GM19043 (cell line): ENCODE measurements around the gene ZDHHC8.

ENCODE experiments used
- ATAC-seq: cut with Tn5 transposase; IDR thresholded peaks from one replicate; pipeline ENCODE4 v1.9.1; 2021; ENCODE audit warnings: low read depth; ENCODE audit not compliant: unreplicated experiment

ZDHHC8 gene

DNA sequence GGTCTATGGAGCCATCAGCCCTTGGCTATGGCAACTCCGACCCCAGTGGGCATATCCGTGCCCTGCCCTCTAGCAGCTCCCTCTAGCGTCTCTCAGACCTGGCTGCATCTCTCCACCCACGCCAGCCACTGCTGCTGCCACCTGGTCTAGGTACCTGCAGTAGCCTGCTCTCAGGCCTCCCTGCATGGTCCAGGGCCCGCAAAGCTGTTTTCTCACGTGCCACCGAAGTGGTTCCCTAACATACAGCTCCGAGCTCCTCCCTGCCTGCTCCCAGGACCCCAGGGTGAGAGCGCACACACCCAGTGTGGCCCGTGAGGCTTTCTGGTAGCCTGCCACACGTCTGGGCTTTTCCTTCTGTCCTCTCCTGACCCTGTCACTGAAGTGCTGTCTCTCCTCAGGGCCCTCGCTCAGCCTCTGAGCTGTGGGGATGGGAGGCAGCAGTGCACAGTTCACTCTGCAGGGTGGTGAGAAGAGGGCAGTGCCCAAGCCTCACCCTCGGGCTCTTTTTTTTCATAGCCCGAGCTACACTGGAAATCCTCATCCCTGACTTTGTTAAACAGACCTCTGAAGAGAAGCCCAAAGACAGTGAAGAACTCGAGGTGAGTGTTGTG is 37.3 kb upstream of the ZDHHC8 start:
- ATAC-seq, result no peak

DNA sequence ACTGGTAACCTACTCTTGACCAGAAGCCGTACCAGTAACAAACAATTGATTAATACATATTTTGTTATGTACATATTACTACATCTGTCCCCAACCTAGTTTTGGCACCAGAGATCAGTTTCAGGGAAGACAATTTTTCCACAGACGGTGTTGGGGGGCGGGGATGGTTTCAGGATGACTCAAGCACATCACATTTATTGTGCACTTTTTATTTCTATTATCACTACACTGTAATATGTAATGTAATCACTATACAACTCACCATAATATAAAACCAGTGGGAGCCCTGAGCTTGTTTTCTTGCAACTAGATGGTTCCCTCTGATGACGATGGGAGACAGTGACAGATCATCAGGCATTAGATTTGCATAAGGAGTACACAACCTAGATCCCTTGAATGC is 36.1 kb upstream of the ZDHHC8 start:
- no peak for ATAC-seq

DNA sequence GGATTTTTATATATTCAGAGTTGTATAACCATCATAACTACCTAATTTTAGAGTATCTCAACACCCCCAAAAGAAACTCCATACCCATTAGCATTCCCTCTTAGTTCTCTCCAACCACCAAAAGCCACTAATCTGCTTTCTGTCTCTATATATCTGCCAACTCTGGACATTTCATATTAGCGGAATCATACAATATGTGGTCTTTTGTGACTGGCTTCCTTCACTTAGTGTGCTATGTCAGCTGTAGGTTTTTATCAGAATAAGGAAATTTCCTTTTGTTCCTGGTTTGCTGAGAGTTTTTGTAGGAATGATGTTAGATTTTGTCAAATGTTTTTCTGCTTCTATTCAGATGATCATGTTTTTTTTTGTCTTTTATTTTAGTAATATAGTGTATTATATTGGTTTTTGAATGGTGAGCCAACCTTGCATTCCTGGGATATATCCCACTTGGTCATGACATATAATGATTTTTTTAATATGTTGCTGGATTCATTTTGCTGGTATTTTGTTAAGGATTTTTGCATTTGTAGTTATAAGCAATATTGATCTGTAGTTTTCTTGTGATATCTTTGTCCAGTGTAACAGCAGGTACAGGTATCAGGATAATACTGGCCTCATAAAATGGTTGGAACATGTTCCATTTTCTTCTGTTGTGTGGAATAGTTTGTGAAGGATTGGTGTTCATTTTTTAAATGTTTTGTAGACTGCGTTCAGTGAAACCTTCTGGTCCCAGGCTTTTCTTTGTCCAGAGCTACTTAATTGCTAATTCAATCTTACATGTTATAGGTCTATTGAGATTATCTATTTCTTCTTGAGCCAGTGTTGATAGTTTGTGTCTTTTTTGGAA is 34.8 kb upstream of the ZDHHC8 start:
- ATAC-seq, result no peak

DNA sequence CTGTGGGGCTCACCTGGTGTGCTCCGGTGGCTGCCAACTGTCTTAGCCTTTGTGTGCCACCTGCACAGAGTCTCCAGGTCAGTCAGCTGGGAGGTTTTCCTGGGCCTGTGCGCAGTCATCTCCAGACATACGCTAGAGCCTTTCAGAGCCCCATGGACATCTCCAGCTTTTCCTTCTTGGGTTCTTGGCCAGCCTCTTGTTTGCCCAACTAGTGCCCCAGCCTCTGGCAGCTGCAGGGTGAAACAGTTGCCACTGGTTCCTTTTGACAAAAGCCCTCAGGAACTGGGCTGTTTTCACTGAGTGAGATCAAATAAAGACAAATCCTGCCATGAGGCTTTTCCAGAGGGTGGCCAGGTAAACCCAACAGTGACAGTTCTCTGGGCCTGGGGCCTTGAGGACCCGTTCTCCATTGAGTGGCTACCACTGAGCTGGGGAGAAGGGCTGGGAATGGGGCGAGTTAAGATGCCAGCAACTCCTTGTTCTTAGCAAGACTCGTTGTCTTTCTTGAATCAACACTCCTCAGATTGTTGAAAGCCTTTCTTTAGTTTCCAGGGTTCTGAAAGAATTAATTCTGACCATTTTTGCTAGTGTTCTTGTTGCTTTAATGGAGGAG is 32.4 kb upstream of the ZDHHC8 start:
- ATAC-seq, result no peak

DNA sequence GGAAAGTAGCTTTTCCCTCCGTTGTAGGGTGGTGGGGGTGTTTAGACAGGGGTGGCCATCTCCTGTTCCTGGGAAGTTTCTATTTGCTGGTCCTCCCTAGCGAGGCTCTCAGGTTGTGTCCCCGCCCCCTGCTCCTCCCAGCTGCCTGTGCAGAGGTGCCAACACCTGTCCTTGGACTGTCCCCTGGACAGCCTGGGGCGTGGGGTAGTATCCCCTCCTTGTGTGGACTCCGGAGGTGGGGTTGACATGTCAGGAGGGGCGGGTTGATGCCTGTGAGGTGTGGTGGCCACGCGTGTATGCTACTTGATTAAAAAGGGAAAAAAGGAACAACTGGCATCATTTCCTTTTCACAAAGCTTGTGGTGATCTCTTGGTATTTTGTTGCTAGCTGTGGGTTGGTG is 30.0 kb upstream of the ZDHHC8 start:
- no peak for ATAC-seq

DNA sequence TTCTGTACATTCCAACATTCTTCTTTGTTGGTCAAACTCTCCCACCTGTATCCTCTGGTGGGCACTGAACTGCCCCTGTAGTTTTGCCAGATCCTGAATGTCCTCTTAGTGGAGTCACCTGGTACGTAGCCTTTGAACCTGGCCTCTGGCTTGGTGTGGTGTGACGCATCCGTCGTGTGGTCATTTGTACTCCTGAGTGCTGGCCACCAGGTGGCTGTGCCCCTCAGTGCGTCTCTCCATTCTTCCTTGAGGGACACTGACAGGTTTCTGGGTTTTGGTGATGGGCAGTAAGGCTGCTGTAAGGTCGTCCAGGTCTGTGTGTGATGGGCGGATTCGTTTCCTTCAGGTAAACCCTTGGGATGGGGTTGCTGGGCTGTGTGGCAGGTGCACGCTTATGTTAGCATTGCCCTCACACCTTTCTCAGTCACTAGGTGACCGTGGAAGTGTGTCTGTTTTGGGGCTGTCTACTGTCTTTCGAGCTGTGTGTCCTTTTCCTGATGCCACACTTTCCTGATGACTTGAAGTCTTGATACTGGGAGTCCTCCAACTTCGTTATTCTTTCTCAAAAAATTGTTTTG is 29.3 kb upstream of the ZDHHC8 start:
- no peak for ATAC-seq

DNA sequence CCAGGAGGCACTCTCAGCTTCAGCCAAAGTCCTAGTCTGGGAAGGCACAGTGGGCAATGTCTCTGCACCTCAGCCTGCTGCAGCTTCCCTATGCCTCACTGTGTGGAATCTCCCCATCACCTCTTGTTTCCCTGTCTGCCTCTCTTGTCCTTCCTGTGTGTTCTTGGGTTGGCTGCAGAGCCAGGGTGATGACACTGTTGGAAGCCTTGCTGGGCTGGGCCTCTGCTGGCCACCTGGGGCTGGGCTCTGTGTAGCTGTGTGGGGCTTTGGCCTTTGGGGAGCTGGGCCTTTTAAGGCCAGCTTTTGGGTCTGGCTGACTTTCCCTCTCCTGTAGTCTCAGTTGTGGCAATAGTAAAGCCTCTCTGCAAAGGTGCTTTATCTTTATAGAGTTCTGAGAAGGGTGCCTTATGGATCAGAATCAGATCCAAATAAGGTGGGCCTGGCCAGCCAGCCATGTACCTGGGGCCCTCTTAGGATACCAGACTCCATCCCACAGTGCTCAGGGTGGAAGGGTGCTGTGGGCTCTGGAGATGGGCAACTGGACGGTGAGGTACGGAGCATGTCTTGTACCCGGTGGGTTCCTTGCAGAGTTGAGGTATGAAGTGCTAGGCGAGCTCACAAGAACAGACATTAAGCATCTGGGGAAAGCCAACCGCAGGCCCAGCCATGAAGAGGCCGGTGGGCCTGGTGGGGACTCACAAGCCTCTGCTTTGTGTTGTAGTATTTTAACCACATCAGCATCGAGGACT is 26.0 kb upstream of the ZDHHC8 start:
- no peak for ATAC-seq

DNA sequence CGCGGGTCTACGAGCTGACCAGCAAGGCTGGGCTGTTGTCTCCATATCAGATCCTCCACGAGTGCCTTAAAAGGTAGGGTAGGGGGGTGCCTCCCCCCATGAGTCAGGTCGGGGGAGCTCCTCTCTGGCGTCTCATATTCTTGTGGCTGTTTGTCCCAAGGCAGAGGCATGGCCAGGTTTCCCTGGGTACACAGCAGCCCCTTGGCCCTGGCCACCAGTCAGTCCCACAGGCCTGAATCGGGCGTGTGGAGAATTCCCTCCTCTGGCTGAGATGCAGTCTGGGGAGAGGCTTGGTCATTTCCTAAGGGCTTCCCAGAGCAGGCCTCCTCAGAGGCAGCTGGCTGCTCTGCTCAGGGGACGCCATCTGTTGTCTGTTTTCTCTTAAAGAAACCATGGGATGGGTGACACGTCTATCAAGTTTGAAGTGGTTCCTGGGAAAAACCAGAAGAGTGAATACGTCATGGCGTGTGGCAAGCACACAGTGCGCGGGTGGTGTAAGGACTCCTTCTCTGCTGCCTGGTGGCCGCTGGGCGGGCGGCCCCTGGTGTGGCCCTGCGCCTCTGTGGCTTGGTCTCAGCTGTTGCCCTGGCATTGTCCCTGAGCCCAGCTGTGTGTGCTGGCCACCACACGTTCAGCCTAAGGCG is 25.3 kb upstream of the ZDHHC8 start:
- ATAC-seq, result no peak

DNA sequence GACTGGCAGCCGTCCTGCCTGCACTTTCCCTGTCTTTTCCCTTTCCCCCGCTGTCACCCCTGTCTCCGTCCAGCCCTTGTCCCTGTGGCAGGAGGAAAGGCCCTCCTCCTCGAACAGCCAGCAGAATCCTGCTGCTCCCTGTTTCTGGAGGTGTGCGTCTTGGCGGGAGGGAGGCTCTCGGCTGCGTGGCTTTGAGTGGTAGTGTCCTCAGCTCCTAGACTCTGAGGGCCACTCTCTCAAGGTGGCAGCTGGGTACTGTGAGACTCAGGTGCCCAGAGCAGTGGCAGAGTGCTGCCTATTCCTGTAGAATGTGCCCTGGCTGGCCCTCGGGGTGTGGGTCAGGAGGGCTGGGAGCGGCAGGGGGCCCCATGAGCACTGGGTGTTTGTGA is 24.8 kb upstream of the ZDHHC8 start:
- ATAC-seq, result no peak

DNA sequence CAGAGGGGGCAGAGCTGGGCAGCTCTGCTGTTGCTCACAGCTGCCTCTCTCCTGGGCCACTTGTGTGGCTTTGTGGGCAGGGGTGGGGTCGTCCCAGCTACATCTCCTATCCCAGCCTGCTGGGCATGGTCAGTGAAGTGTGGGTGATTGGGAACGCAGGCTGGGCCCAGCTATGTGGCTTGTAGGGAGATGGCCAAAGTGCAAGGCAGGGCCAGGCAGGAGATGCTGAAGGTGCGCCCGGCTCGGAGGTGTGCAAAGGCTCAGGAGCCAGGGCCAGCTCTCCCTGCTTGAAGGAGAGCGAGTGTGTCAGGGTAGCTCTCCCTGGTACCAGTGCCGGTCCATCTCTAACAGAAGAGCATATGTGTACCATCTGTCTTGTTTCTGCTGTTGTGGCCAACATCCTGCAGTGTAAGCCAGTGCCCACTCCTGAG is 24.1 kb upstream of the ZDHHC8 start:
- ATAC-seq, result no peak

DNA sequence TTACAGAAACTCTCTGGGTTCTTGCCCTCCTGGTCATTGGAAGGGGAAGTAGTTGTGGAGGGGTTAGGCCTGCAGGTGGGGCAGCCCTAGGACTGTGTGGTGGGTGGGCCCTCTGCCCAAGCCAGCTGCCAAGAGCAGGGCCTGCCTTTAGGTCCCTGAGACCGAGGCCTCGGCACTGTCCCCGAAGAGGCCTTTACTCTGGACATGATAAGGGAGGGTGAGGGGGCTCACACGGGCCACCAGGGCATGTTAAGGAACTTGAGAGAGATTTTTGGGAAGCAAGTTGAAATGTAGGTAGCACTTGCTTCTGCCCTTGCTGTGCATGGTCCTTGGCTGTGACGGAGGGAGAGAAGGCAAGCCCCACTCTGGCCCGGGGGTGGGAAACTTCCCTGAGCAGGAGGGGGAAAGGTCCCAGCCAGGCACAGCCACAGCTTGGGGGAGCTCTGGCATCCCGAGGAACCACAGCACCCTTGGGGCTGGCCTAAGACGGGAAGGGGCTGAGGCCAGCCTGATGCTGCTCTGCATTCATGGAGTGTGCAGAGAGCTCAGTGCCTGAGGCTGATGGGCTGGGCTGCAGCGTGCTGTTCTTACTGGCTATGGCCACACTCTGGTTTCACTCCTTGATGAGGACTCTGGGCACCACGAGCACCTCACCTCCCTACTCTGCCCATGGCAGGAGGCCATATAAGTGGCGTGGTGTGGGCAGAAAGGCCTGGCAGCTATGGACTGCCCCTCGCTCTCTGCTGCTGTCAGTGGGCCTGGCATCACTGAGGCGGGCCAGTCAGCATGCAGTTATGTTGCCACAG is 23.4 kb upstream of the ZDHHC8 start:
- ATAC-seq, result no peak

DNA sequence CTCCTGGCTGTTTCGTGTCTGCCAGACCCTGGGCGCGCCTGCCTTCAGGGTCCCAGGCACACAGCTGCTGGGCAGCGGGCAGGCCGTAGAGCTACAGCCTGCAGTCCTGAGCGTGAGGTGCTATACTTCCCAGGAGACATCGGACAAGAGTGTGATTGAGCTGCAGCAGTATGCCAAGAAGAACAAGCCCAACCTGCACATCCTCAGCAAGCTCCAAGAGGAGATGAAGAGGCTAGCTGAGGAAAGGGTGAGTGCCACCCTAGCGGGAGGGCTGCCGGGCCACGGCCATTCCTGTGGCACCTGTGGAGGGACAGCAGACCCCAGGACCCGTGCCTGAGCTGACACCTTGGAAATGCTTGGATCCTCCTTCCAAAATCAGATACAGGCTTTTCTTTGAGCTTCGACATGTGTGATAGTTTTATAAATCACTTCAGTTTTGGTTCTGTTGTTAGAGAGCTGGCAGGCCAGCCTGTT is 22.8 kb upstream of the ZDHHC8 start:
- no peak for ATAC-seq

DNA sequence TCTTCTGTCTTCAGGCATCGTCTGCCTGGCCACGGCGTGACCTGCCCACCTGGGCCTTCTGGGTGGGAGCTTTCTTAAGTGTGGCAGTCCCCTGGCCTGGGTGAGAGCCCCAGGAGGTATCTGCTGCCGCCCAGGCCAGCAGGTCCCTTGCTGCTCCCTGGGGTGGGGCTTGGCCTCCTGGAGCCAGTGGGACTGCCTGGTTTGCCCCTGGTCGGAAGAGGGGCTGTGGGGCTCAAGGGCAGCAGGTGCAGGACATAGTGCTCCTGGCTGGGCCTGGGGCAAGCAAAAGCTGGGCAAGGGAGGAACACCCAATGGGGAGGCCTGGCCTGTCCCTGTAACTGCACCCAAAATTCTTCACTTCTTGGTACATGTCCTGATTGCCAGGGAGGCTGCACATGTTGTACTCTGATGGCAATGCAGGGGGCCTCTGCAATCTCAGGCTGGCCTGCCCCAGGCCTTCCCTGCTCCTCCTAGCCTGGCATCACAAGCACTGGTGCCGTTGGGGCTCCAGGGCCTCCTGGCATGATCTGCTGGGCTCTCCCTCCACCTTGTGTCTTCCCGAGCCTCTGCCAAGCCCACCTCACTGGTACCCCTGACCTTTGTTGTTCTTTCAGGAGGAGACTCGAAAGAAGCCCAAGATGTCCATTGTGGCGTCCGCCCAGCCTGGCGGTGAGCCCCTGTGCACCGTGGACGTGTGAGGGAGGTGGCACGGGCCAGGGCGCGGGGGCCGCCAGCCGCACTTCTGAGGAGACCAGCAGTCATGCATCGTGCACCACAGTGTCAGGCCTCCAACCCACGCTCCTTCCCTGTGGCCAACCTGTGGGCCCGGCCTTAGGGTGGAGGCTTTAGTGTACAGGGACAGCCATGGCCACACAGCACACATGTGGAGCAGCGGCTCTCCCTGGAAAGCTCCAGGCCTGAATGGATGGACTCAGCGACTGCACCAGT is 21.9 kb upstream of the ZDHHC8 start:
- no peak for ATAC-seq

DNA sequence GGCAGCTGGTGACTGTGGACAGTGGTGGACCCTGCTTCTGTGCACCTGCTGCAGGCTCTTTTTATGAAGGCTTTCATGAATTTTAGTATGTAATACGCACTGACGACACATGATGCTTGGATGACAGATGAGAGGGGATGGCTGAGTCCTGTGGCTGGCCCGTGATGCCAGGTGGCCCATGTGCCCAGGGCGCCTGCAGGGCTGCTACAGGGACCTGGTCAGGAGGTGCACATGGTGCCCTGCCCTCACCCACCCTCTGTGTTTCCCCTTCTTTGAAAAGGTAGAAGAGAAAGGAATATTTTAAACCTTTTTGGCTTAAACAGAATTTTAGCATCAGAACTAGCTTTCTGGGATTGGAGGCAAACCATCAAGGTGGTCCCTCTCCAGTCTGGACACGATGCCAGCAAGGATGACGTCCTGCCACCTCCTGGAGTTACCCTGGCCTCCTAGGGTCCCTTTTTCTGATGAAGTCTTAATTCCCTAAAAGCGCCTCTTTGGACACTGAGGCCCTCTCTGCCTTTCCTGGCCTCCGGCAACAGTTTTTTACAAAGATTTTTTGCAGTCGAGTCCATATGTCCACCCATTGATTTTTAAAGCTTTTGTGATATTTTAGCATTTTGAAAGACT is 21.1 kb upstream of the ZDHHC8 start:
- ATAC-seq, result no peak

DNA sequence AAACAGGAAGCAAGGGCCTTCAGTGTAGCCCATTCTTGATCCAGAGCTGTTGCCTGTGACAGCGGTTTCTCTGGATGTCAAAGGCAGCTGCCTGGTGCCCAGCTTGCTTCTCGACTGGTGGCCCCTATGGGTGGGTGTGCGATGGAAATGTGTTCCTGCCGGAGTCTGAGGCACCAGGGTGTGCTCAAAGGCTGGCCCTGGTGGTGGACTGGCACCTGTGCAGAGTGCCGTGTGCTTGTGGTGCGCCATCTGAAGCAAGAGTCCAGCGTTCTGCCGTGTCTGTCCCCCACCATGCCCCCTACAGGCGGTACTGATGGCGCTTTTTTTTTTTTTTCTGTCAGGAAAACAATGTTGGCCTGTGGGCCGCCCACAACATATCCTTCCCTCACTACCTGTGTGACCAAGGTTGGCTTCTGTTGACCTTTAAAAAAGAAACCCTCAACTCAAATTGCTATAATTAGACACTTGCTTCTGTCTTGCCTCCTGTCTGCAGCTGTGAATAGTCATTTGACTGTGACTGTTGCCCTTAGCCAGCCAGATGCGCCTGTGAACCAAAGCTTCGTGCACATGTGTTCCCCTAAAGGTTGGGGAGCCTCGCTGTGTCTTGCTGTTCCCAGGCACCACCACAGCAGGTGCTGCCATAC is 20.4 kb upstream of the ZDHHC8 start:
- ATAC-seq, result no peak

DNA sequence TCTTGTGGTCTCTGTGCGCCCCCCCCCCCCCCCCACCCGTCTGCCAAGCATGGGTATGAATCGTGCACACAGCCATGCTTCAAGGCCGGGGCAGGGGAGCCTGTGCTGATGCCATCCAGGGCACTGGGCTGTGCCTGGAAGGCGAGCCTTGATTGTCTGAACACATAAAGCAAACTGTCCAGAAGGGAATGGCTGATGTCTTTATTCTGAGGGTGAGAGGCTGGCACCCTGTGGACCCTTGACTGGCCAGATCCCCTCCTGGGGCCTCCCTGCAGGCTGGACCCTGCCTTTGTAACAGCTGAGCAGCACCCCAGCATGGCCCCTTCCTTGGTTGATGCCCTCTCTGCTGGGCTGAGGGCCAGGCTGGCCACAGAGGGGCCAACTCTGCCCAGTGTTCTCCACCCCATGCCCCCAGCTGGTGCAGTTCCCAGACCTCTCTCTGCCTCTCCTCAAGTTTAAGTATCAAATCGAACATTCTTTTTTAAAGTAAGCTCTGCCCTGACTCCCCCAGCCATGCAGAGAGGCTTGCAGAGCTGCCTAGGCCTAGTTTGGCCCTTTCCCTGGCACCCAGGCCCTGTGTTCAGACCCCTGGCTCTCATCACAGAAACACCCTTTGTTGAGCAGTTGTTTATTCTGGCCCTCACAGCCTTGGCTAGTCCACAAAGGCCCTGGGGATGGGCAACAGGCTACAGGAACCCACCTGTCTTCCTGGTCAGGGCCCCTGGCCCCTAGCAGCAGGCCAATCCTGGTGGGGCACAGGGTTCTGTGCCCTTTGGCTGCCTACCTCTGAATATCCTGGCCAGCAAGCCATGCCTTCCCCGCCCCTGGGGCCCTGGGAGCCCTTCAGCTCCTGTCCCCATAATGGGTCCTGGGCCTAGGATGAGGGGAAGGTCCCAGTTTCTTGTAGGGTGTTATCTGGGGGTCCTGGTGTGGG is 19.6 kb upstream of the ZDHHC8 start:
- ATAC-seq, result no peak
